SHP77 treated with DMSO at 0.1 percent for 48 hours (cell line): ENCODE results near the gene GALNT18.

Experiments used
- DNase-seq: peaks from one replicate; lab custom pipeline; 2025; lab: John Stamatoyannopoulos, UW

GALNT18 gene

DNA sequence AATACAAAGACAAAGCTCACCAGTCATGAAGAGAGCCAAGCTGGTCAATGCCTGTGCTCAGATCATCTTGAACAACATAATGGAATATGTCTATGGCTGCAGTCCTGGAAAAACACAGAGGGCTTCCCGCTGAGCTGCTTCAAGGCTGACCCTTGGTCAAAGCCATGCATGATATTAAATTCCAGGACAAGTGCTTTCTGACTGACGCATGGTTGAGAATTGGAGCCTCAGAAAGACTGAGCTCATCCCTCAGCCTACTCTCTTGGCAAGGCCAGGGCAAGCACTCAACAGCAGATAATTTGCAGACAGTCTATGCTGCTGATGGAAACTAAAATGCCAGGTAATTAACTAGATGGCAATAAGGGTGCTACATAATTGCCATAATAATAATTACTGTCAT, 89.2 kb downstream of the GALNT18 start:
- DNase-seq: no peak

DNA sequence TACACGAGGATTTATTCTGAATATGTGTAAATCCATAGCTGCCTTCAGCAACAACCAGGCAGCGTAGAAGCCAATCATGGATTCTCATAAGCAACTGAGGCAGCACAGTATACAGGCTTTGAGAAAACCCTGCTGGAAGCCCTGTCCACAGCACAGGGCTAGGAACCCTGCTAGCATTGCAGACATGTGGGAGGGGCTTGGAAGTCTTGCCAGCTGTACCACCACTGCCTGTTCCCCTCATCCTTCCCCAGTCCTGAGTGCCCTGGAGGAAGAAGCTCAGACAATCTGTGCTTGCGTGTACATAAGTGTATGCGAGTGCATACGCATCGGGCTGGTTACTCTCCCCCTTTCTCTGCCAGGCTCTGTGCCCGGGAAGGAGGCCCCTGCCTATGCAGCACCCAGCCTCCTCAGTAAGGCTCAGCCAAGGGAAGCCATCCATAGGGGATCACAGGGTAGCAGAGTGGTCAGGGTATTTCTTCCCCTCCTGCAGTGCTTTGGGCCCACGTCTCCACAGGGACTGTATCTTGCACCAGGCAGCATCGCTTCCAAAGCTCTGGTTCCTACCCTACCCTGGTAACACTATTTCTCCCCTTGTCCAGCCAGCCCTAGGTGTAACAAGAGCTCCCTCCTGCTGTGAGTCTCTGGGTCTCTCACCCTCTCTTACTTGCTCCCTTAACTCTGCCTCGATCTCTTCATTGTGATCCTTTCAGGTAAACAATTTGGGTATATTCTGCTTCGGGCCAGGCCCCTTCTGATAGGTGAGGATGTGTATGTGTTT, 90.5 kb downstream of the GALNT18 start:
- no peak for DNase-seq

DNA sequence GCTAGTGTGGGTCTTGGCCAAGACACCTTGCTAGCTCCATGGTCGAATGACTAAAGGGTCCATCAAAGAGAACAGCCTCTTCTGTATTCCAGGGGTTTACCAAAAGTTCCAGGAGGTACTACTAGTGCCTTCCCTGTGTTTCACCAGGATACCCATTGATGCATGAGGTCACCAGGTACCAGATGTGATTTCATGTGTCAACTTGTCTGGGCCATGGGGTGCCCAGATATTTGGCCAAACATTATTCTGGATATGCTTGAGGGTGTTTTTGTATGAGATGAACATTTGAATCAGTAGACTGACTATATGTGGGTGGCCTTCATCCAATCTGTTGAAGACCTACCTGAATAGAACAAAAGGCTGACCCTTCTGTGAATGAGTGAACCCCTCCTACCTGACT, 92.8 kb downstream of the GALNT18 start:
- no peak for DNase-seq

DNA sequence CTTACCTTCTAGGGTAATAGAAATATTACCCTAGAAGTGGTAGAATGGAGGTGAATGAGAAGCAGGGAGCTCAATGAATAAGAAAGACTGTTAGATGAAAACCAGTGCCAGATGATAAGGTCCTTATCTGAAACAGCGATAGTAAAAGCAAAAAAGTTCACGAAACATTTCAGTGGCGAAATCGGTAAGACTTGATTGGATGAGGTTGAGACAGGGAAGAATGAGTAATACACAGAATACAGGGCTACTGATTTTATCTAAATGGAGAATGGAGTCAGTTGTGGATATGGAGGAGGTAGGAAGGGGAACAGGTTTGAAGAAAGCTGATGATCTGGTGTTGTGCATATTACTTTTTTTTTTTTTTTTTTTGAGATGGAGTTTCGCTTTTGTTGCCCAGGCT, 96.5 kb downstream of the GALNT18 start:
- no peak for DNase-seq

DNA sequence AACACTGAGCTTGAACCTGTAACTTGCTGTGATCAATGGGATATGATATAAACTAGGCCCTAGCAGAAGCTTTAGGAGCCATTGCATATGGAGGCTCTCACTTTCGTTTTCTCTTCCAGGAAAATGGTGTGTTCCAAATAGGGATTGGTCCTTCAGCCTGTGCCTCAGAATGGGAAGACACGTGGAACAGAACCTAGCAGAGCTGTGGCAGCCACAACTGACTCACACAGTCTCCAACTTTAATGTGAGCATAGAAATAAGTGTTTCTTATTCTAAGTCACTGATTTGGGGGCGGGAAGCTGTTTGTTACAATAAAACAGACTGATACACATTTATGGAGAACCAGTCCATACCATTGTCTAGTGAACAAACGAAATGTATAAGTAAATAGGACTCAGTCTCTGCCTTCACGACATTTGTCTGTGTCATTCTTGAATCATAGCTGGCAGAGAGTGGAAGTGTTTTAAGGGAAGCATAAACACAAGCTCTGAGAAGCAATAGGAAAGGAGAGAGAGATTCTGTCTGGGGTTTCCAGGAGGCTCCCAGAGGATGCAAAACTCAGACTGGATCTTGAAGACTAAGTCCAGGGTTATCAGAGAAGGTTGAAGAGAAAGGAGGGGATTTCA, 97.3 kb downstream of the GALNT18 start:
- no peak for DNase-seq

DNA sequence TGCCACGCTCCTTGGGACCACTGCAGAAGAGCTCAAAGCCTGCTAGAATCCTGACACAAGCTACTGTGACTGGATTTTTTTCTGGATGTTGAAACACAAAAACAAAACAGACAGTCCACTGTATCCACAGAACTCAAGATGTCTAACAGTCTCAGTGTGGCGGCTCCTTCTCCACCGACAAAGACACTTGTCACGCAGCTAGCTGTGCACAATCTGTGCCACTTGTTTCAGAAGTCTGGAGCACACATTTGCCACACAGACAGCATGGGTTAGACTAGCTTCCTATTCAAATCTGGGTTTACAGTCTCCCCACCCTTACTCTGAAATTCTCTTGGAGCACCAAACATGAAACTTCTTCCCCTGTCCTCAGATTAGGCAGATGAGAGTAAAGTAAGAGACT, 99.2 kb downstream of the GALNT18 start:
- no peak for DNase-seq

DNA sequence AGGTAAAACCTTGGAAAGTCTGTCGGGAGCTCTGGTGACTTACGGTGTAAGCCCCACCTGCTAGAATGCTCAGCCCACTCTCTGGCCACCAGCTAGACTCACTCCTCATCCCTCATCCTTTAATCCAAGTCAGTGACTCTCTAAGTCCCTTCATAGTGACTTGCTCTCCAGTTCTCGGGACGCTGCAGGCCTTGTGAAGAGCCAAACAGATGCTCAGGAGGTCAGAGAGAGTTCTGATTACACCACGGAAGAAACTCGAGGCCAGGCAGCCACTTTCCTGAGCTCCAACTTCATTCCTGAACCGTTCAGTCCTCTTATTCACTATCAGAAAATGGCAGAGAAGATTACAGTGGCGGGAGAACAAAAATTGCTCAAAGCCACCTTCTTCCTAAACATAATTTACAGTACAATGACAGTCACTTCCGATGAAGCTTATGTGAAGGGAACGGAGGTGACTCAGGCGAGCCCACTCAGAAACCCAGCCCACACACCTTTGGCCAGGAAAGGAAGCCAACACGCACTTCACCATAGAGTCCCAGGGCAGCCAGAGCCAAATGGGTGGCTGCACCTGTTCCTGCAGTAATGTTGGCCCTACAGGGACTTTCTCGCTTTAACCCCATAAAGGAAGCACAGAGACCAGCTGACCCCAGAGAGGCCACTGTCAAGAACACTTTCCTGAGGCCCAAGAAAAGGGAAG, 100.4 kb downstream of the GALNT18 start:
- no peak for DNase-seq

DNA sequence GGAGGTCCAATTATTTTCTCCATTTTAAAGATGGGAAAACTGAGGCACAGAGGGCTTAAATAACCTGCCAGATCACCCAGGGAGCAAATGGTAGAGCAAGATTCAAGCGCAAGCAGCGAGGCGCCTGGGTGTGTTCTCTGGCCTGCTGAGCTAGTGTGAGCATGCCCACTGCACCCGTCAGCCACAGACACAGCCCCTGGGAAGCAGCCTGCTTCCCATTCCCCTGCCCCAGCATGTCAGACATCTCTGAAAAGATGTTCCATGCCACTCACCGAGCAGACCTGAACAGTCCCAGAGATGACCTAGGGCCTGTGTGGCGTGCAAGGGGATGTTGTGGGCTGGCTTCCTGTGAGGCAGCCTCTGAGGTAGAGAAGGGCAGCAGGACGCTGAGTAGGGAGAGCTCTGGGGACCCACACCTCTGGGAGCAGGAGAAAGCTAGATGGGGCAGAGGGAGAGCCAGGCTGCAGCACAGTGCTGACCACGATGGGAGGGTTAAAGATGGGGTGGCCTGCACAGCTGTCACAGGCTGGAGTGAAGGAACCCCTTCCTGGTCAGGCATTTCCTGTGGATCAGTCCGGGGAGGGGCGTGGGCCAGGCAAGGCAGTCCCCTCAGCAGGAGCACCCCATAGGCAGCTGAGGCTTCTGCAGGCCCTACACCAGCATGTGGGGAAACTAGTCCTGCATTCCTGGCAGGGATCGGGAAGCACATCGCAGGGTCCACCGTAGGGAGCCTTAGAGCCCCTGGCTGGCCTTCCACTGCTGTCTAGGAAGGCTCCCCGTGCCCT, 101.4 kb downstream of the GALNT18 start:
- DNase-seq: no peak

DNA sequence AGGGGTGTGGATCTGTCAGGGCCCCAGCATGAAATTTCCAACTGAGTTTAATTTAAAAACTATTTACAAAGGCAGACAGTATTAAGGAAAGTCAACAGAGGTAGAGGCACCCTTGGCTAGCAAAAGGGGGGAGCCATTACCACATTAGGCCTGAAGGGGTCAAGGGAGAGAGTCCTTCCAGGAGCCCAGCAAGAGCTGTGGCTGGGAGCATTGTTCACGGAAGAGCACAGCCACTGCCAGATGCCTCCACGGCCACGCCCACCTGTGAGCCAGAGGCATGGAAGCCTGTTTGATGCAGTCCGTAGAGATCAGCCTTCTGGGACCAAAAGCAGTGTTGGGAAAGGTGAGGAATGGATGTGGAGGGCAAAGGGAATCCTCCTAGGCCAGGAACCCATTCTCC, 102.6 kb downstream of the GALNT18 start:
- no peak for DNase-seq

DNA sequence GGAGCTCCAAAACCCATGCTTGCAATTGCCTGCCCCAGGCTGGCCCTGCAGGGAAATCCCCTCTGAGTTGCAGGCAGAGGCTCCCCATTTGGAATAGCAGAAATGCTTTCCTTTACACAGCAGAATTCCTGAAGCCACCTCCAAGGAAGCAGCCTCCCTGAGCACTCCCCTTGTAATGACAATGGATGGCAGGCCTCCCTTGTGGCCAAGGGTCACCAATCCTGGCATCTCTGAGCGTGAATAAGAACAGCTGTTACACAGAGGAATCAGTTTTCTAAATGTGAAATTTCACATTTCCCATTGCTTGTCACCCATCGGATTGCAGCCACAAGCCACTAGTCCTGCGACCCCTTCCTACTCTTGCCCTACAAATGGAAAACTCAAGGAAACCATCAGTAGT, 107.6 kb downstream of the GALNT18 start:
- DNase-seq: no peak

DNA sequence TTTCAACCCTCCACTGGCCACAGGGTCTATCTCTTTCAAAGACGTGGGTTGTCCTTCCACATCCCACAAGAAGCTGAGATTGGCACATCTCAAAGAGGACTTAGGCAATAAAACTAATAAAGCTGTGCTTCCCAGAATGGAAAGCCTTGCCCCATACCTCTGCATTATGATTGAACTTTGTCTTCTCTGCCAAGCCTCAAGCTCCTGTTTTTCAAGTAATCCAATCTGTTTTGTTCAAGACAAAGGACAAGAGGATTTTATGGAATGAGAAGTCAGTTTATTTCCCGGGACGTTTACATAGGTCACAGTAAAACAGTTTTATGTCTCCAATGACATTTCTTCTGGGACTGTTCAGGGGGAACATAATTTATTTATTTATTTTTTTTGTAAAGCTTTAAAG, 108.4 kb downstream of the GALNT18 start:
- DNase-seq: no peak

DNA sequence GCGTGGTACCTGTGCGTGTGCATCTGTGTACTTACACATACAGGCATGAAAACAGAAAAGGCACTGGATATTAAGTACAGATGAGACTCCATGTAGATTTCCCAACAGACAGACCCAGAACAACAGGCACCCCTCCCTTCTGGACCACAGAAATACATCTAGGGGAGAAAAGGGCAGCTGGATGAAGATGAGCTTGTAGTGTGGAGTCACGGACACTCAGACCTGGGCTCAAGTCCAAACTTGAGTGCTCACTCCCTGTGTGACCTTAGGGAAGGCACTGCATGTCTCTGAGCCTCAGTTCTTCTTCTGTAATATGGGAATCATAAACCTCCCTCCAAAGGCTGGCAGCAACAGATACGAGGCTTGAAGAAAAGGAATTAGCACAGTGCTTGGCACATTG, 108.9 kb downstream of the GALNT18 start:
- no peak for DNase-seq

DNA sequence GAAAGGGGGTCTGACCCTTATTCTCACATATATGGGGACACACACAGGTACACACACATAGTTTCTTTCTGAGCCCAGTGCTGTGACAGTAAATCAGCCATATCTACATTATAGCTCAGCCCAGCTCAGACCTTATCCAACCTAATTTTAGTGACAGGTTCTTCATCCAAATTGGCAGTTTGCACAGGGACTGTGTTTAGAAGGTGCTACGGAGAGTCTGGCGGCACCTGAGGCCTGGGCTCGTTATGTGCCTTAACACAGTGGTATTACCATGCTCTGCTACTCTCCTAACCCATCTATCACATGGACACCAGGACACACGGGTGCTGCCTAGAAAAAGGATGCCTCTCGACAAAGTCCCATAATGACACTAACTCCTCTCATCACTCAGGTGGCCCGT, 109.3 kb downstream of the GALNT18 start:
- DNase-seq: no peak

DNA sequence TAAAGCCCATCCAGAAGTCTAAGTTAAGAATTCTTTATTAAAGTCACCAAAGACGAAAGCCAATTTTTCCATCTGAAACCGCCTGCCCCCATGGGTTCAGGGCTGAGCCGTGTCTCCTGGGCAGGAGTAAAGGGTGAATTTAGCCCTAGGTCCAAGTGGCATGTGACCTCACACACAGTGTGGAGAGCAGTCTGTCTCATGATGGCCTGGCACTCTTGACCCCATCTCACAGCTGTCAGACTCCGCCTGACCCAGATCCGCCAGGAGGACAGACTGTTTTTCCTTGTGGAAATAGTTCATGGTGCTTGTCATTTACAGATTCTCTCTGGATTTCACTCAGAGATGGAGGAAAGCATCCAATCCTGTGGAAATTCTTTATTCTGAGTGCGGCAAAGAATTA, 109.7 kb downstream of the GALNT18 start:
- no peak for DNase-seq

DNA sequence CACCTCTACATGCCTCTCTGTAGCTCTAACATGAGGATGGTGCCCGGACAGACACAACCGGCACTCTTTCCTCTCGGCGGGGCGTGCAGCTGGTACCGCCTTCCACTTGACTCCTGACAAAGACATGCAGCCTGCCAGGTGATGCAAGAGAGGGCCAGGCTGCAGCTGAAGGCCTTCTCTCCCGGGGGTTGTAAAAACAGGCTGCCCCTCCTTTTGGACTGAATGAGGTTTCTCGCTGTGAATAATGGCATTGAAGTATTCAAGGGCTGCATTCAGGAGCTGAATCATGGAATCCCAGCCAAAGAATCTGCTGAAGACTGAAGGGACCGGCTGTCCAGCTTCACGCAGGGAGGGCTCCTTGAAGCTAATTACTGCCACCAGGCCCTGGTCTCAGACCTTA, 110.9 kb downstream of the GALNT18 start:
- peak; percentile 43 for DNase-seq

DNA sequence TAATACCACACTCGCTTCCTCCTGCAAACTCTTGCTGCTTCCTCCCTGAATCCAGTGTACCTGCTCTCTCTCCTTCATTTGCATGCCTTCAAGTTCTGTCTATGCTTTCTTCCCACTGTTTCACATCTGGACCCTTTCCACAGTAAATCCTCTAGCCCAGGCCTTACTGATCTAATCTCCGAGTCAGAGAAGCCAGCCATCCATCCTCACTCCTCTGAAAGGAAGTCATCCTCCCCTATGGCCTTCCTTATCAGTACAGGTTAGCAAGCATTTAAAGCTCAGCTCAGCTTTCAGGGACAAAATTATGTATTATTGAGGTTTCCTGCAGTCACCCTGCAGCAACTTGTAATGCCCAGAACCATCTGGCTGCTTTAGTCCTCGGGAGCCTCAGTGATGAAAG, 116.1 kb downstream of the GALNT18 start:
- no peak for DNase-seq

DNA sequence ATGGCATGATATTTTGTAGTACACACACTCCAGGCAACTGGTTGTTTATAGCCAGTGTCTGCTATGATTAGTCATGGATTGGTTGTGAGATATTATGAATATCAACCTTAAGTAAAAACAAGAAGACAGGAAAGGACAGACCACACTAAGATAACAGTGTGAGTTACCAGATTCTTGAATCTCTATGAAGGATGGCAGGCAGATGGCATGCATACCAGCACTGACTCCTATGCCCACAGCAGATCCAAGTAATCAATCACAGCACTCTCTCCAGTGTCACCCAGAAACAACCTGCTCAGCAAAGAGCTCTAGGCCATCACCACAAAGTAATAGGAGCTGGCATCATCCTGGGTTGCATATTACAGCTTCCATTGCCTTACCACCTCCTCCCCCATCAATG, 116.6 kb downstream of the GALNT18 start:
- no peak for DNase-seq

DNA sequence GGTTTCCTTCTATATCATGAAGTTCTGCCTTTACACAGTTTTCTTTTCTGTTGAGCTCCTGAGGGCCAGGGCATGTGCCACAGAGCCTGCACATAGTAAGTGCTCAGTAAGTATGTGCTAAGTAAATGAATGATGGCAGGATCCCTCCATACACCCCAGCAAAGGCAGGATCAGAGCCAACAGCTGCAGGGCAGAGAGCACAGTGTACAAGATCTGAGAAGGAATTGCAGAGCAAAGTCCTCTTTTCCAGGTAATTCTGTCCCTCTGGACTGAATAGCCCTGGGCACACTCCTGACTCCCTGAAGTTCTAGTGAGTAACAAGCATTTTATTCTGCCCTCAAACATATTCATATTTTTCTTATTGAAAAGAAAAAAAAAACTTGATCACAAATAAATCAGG, 117.7 kb downstream of the GALNT18 start:
- no peak for DNase-seq

DNA sequence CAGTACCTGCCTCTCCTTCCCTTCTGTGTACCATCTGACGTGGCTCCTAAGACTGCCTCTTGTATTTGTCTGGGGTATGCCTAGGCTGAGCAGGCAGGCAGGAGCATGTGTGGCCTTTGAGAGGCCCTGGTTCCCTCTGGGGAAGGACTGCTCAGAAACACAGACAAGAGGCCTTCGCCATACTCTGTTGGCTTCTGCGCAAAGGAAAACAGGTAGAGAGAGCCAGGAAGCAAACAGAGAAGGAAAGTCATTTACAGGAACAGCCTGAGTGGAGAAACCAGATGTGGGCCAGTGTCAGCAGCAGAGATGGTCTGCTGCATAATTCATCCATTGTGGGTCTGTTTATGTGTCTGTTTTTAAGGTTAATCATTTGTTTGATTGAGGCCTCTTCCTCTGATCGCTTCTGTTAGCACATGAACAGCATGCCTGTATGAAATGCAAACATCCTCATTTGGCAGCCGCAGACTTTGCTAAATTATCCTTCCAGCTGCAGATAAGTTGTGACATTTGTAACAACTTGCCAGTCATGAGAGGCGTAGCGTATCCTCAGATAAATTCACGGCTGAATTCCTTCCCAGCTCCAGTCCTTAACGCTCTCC, 119.4 kb downstream of the GALNT18 start:
- peak; percentile 0 for DNase-seq

DNA sequence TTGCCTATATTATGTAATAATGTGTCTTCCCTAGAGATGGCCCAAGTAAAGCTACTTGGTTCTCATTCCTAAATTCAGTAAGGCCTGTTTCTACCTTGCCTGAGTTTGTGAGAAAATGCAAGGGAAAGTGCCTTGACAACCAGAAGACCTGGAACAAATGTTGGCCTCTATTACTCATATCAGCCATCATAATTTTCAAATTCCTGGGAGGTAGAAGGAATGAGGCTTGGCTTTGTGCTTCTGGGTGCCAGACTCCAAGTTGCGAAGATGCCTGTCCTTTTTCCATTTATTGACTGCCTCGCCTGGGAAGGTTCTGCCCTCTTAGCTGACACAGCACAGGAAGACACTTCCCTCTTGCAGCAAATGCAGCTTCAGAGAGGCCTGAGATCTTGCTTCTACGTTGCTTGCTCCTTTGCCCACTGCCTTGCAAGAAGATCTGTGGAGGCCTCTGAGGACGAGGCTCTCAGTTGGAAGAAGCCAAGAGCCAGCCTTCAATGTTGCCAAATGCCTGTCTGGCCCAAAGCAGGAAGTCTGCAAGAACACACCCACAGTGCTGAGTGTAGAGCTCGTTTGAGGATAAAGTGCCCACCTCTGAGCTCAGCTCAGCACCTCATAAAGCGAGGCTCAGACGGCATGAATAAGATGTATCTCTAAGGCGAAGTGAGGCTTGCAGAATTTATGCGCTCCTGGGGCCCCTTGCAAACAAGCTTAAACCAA, 120.1 kb downstream of the GALNT18 start:
- no peak for DNase-seq

DNA sequence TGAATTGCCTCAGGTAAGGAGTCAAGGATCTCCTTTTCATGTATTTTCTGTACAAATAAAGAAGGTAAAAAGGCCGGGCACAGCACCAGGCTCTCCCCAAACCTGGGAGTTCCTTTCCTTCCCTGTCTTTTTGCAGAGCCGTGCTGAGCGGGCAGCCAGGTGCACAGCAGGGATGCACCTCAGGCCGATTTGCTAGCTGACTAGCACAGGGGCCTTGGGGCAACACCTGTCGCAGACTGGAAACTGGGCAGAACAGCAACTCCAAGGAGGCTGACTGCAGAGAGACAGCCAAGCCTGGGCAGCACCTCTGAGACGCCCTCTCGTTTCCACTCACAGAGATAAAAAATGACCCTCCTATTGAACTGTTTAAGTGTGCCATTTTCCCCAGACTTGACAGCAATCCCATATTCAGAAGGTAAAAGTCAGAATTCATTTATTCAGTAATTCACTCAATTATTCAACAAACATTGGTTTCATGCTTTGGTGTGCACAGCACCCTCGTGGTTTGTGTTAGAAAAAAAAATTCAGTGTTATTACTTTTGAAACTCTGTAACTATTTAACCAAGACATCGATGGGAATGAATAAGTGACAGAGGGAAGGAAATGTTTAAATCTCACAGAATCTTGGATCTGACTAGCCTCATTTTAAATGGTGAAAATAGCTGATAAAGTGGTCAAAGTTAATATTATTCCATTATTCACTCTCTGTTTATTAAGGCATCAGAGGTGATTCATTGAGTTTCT, 120.9 kb downstream of the GALNT18 start:
- no peak for DNase-seq
